CMK (cell line): Measurements from ENCODE around the gene FAM72C.
"Not testable (repeated sequence)": the region's sequence is repeated elsewhere in the genome, so short reads cannot be mapped to it uniquely, and the experiment has no call there.

Source experiments
- DNase-seq: peaks from one replicate; pipeline ENCODE4 v3.0.0-alpha.2; 2010; ENCODE audit warnings: low read depth

The FAM72C gene

GRCh38 chr1:143971924-143972700, at the start of gene FAM72C:
Gene FAM72C (minus strand): TSS chr1:143971986. CDS start chr1:143971141, 845 bp downstream.
- not testable (repeated sequence) for DNase-seq

- not testable (repeated sequence) for DNase-seq
Measured at GRCh38 chr1:144020001-144020738, 48.4 kb upstream of the FAM72C start.

- not testable (repeated sequence) for DNase-seq
Measured at GRCh38 chr1:144019101-144019500, 47.3 kb upstream of the FAM72C start.

GRCh38 chr1:144015180-144015966, 43.6 kb upstream of the FAM72C start:
- DNase-seq, result not testable (repeated sequence)

GRCh38 chr1:144014528-144014927, 42.7 kb upstream of the FAM72C start:
- DNase-seq, result not testable (repeated sequence)

- not testable (repeated sequence) for DNase-seq
Measured at GRCh38 chr1:144014121-144014520, 42.3 kb upstream of the FAM72C start.

- DNase-seq, result not testable (repeated sequence)
Measured at GRCh38 chr1:144012168-144012733, 40.5 kb upstream of the FAM72C start.

- not testable (repeated sequence) for DNase-seq
Measured at GRCh38 chr1:144009410-144009809, 37.6 kb upstream of the FAM72C start.

- DNase-seq, result not testable (repeated sequence)
Measured at GRCh38 chr1:144004259-144004658, 32.5 kb upstream of the FAM72C start.

GRCh38 chr1:144003306-144004029, 31.7 kb upstream of the FAM72C start:
- DNase-seq, result not testable (repeated sequence)

- DNase-seq, result not testable (repeated sequence)
Measured at GRCh38 chr1:144002141-144002881, 30.5 kb upstream of the FAM72C start.

GRCh38 chr1:144001077-144001476, 29.3 kb upstream of the FAM72C start:
- not testable (repeated sequence) for DNase-seq

- DNase-seq, result not testable (repeated sequence)
Measured at GRCh38 chr1:143996020-143996419, 24.2 kb upstream of the FAM72C start.

GRCh38 chr1:143993301-143993907, 21.6 kb upstream of the FAM72C start:
- not testable (repeated sequence) for DNase-seq

- not testable (repeated sequence) for DNase-seq
Measured at GRCh38 chr1:143990699-143991098, 18.9 kb upstream of the FAM72C start.

GRCh38 chr1:143989719-143990118, 17.9 kb upstream of the FAM72C start:
- not testable (repeated sequence) for DNase-seq

GRCh38 chr1:143989427-143989712, 17.6 kb upstream of the FAM72C start:
- not testable (repeated sequence) for DNase-seq

- not testable (repeated sequence) for DNase-seq
Measured at GRCh38 chr1:143988602-143989426, 17.0 kb upstream of the FAM72C start.

GRCh38 chr1:143987868-143988267, 16.1 kb upstream of the FAM72C start:
- DNase-seq, result not testable (repeated sequence)
